Measurements from ENCODE around the gene DRAM1. TPM values are rescaled to one million over a fixed set of nuclear protein-coding genes. Genes with fewer than 3 reads are reported as not detected.
A peak's percentile ranks its signal among the peaks of the same experiment; 100 is the strongest.

Gene DRAM1
- total and polyA plus RNA-seq, 9 of the 15 experiments (the other 6 are each of a cell fraction or from before 2014, with no cell fraction given) = 1.4 to 4.3 (median 2.7) TPM

GRCh38 chr12:101847325-101847724 is 30.1 kb upstream of the DRAM1 start:
- peak; percentile 44; the same call in 1 of the 2 replicates for TF ChIP-seq BHLHE40 (IDR thresholded peaks at IDR 0.05; ENCODE audit: low read length)
- TF ChIP-seq E4F1 (CRISPR knock-in tag; IDR thresholded peaks at IDR 0.05; ENCODE audit: borderline replicate concordance) = no peak
- no peak for TF ChIP-seq MTF1 (CRISPR knock-in tag; IDR thresholded peaks at IDR 0.05; ENCODE audit: borderline replicate concordance)
- TF ChIP-seq SIRT6 (IDR thresholded peaks at IDR 0.05; ENCODE audit: low read depth, low read length) = no peak
- Histone ChIP-seq H3K4me2 (ENCODE audit: insufficient read depth, low read length) (no peak overlapping the region), H3K9me1 (ENCODE audit: control insufficient read depth, insufficient read depth, low read length) (no peaks in the 10 kb centered on the region), H3K27ac (ENCODE audit: extremely low read depth, low read depth, low read length) (no peak overlapping the region), H3K4me1 (replicated peaks in 1 of 2; ENCODE audit: control insufficient read depth in 2 of 2, insufficient read depth in 2 of 2, low read length in 2 of 2) (peaks cover 0 to 3% of the 10 kb centered on the region in 2 experiments; a peak in 2 of 5 replicates), H3K9me3 (replicated peaks; ENCODE audit: control insufficient read depth, insufficient read depth, low read depth, low read length) (no peaks in the 10 kb centered on the region), H2AFZ (ENCODE audit: low read depth, low read length) (peak overlapping the region; percentile 7; the same call in 1 of the 2 replicates), H3K4me3 (no peak overlapping the region), H4K20me1 (replicated peaks; ENCODE audit: control insufficient read depth, insufficient read depth, low read length) (no peaks in the 10 kb centered on the region), H3K9ac (ENCODE audit: insufficient read depth in 1 of 2, low read depth in 2 of 2, low read length in 2 of 2) (no peak overlapping the region), H3K36me3 (ENCODE audit: control insufficient read depth, insufficient read depth, low read length) (no peaks in the 10 kb centered on the region), H3K27me3 (ENCODE audit: control insufficient read depth in 2 of 2, insufficient read depth in 2 of 2, low read length in 2 of 2) (no peaks in the 10 kb centered on the region), H3K79me2 (ENCODE audit: control insufficient read depth, insufficient read depth, low read length) (no peaks in the 10 kb centered on the region)
- ChIA-PET CTCF (ENCODE audit: low intra/inter-chr PET ratio) (no interaction called here), POLR2A (no interaction called here)
- no TSS peak for BruUV-seq (replicated peaks)
- in situ Hi-C loops (cut with MboI) (no loop called here), intact Hi-C loops (cut with micrococcal nuclease) (no loop called here)
- FAIRE-seq (peak; percentile 35), ATAC-seq (no peak; the same call in 1 of the 3 replicates), DNase-seq (ENCODE audit: extremely low read depth in 1 of 4, low spot score in 3 of 4) (no peak)
- 35% methylated on average over 5 of the region's 5 CpGs for WGBS (ENCODE audit: insufficient coverage, low coverage, missing lambda C conversion rate)

All from K562 (cell line).